Right ventricle myocardium inferior (tissue), 1 donor: Measurements from ENCODE around the gene NGFR. TPM values are rescaled to one million over a fixed set of nuclear protein-coding genes. Genes with fewer than 3 reads are reported as not detected.

Experiments used
- ATAC-seq: fragments of 200-7000 bp; cut with Tn5 transposase; one replicate; pipeline ENCODE4 v1.9.1; 2020; ENCODE audit warnings: mild to moderate bottlenecking, moderate library complexity
- DNase-seq: peaks from one replicate; pipeline ENCODE4 v3.0.0; 2021; ENCODE audit errors: missing footprints
- intact Hi-C: fragments of 100-400 bp; cut with DNase I; formaldehyde crosslinking; loops from one replicate; pipeline ENCODE4 v1.11.0; 2022
- long read RNA-seq: library from polyadenylated mRNA; unstranded; transcript quantifications from one replicate; pipeline ENCODE4 v2.0.0, GENCODE V29; 2021
- total RNA-seq: library from RNA; stranded (reverse); fragmentation: NEBNext Ultra II Directional; extraction: Animal tissue kit (Norgen Biotek cat#: 25700); gene quantifications from one replicate; pipeline ENCODE4 v1.2.1, GENCODE V29; 2021
- donor health status: DM: no; HTN: yes; CAD: no; lungs with severe emphysema.

NGFR gene, protein sequence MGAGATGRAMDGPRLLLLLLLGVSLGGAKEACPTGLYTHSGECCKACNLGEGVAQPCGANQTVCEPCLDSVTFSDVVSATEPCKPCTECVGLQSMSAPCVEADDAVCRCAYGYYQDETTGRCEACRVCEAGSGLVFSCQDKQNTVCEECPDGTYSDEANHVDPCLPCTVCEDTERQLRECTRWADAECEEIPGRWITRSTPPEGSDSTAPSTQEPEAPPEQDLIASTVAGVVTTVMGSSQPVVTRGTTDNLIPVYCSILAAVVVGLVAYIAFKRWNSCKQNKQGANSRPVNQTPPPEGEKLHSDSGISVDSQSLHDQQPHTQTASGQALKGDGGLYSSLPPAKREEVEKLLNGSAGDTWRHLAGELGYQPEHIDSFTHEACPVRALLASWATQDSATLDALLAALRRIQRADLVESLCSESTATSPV
- 10.0 TPM for total RNA-seq
- long read RNA-seq, partial matches to known transcripts: 0 of 6 reads
- long read RNA-seq, other reads (novel, unspliced or antisense): 3 of 6 reads

- intact Hi-C loops: loop anchor here (2.0 to 5.0 kb wide), 2 partner anchors 58 to 60 kb away; no protein-coding TSS in a partner anchor
- ATAC-seq (peak; percentile 79), DNase-seq (no peak)
Observed at GRCh38 chr17:49494986-49495841, at the start of gene NGFR. Gene NGFR, plus strand, starts transcription at chr17:49495293. Its CDS starts 125 bp downstream, at chr17:49495418.

GRCh38 chr17:49445591-49445990 lies 49.5 kb upstream of the NGFR start:
- intact Hi-C loops: loop anchor here (10.0 kb wide), 1 partner anchor 259 kb away; the partner anchor contains the start of gene SLC35B1
- no peak for DNase-seq
- no peak for ATAC-seq

GRCh38 chr17:49447628-49448302 lies 47.3 kb upstream of the NGFR start:
- ATAC-seq (peak; percentile 62), DNase-seq (no peak)
- intact Hi-C loops: loop anchor here (10.0 kb wide), 1 partner anchor 257 kb away; the partner anchor contains the start of gene SLC35B1

DNA sequence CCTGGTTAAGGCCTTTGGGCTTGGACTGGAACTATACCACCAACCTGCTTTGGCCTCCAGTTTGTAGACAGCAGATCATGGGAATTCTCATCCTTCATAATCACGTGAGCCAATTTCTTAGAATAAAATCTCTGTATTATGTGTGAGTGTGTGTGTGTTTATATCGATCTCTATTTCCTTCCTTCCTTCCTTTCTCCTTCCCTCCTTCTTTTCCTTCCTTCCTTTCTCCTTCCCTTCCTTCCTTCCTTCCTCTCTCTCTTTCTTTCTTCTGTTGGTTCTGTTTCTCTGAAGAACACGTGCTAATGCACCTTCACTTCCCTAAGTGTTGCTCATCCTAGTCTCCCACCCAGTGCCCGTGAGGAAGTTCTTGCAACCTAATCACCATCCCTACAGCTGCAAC lies 44.9 kb upstream of the NGFR start:
- ATAC-seq (no peak), DNase-seq (no peak)

GRCh38 chr17:49450735-49451134 lies 44.4 kb upstream of the NGFR start:
- ATAC-seq (no peak), DNase-seq (no peak)
- intact Hi-C loops: no loop called here

More for the DNA sequence above, 44.9 kb upstream of the NGFR start:
- intact Hi-C loops: no loop called here

DNA sequence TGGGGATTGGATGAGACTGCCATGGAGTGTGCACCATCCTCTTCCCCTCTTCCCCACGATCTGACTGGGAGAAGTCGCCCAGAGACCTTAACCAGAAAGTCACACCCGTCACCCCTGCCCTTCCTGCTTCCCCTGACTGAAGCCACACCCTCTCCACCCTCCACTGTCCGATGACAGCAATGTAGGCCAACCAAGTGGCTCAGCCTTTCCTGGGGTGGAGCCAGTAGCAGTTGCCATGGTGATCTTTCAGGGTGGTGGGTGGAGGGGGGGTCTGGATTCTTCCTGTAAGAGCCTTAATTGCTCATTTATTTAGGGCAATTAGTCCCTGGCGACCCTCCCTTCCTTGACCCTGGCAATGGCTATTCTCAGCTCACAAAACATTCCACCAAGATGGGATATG lies 42.9 kb upstream of the NGFR start:
- no peak for ATAC-seq
- intact Hi-C loops: no loop called here
- DNase-seq: no peak

GRCh38 chr17:49452661-49453060 lies 42.4 kb upstream of the NGFR start:
- no peak for DNase-seq
- intact Hi-C loops: no loop called here
- no peak for ATAC-seq

DNA sequence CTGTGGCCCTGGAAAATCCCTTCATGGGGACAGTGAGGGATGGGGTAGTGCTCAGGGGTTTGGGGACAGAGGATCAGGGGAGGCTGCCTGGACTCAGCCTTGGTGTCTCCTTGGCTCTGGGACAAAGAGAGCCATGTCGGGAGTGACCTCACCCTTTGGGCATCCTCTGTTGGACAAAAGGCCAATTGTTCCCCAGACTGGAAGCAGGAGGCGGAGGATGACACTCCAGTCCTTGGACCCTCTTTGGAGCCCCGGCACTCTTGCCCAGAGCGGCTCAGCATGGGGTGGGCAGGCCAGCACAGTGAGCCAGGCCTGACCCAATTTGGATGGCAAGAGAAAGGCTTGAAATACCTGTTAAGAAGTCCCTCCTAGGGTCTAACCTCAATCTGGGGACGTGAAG lies 41.0 kb upstream of the NGFR start:
- intact Hi-C loops: no loop called here
- DNase-seq (no peak), ATAC-seq (no peak)

- intact Hi-C loops: no loop called here
Observed at GRCh38 chr17:49455272-49455861, 39.7 kb upstream of the NGFR start.

DNA sequence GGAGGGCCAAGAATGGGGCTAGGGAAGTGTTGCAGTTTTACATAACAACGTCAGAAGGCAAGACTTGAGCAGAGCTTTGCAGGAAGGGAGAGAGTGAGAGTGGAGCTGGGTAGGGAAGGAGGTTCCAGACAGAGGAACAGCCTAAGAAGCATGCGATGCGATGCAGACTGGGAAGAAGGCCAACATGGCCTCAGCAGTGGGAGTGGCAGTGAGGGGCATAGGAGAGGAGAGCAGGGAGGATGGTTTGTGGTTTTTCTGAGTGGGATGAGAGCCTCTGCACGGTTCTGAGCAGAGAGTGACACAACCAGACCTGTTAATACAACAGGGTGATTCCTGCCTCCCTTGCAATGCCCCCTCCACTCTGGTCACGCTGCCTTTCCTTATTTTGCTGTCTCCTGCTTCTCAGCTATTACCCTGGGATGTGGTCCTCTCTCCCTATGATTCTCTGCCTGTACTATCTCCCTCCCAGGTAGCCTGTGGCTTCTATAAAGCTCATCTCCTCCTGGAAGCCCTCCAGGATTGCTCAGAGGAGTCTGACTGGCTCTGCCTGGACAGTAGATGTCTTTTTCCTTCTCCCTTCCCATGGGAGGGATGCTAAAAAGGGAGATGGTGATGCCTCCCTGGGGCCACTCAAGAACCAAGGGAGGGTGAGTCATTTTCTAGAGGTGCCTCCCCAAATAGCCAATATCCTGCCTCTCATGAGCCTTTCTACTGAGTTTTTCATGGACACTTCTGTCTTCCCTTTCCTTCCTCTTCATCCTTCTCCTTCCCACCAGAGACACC lies 38.7 kb upstream of the NGFR start:
- intact Hi-C loops: no loop called here
- DNase-seq (no peak), ATAC-seq (no peak)

More at GRCh38 chr17:49455272-49455861, 39.7 kb upstream of the NGFR start:
- ATAC-seq (no peak), DNase-seq (no peak)

DNA sequence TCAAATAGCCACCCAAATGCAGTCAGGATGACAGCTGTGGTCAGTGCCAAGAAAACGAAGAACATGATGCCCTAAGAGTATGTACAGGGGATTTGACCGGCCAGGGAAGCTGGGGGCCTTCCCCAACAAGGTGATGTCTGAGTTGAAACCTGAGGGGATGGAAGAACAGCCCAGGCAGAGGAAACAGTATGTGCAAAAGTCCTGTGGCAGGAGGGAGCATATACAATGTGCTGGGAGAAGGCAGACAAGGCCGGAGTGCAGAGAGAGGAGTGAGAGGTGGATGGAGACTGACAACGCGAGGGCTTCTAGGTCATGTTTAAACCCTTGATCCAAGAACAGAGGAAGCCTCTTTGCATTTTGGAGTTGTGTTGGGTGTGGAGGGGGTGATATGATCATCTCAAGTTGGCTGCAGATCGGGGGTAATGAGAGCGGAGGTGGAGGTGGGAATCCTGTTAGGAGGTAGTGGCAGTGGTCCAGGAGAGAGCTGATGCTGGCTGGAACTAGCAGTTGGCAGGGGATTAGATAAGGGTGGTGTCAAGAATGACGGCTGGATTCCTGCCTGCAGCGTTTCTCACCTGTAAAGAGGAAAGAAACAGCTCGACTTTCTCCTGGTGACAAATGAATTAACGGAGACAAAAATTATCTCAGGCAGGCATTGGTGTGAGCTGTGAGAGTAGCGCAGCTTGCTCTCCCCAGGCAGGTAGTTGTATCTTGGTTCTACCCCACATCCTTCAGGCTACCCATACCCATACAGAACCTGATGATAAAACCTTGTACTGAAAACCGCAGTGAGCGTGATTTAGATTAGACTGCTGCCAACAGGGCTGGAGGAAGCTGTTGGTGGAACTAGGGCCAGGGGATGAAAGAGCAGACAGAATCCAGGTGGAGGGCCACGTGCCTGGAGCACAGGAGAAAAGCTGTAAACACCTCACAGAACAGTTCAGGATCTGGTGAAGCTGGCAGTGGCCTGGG lies 37.2 kb upstream of the NGFR start:
- DNase-seq (no peak), ATAC-seq (no peak)
- intact Hi-C loops: no loop called here

GRCh38 chr17:49459401-49459984 lies 35.6 kb upstream of the NGFR start:
- ATAC-seq (no peak), DNase-seq (no peak)
- intact Hi-C loops: no loop called here

GRCh38 chr17:49460401-49460800 lies 34.7 kb upstream of the NGFR start:
- DNase-seq (no peak), ATAC-seq (no peak)
- intact Hi-C loops: no loop called here

DNA sequence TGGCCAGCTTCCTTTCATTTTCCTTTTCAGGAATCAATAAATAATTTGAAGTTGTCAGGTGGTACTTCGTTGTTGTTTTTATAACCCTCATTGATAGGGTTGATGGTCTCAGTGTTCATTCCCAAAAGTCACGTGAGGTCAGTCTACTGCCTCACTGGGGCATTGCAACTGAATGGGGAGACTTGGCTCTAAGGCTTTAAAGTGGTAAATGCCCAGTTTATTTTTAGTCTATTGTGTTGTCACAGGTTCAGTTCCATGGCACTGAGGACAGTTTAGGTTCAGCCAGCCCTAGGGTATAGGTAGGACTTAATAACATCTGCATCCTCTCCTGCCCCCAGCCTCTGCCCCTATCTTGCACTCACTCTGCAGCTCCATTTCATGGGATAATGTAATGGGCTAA lies 33.5 kb upstream of the NGFR start:
- peak; percentile 28 for ATAC-seq
- intact Hi-C loops: no loop called here
- DNase-seq: no peak

GRCh38 chr17:49464049-49464448 lies 31.0 kb upstream of the NGFR start:
- intact Hi-C loops: no loop called here
- no peak for DNase-seq
- no peak for ATAC-seq

- intact Hi-C loops: no loop called here
- ATAC-seq (no peak), DNase-seq (no peak)
Observed at GRCh38 chr17:49465331-49465903, 29.7 kb upstream of the NGFR start.
